Neural cell (in vitro differentiated cells): ENCODE results near the gene TREM1. TPM values are rescaled to one million over a fixed set of nuclear protein-coding genes. Genes with fewer than 3 reads are reported as not detected.

ENCODE experiments used
- H2AFZ ChIP-seq: fragments of 200-600, 300-800 bp; sonication (generic), shearing (Covaris generic); 2 replicates; pipeline ENCODE4 v1.6.0; 2014; ENCODE audit warnings: low read depth, mild to moderate bottlenecking, antibody characterized with exemption, low read length, moderate library complexity
- H3F3A ChIP-seq: fragments of 200-600 bp; shearing (Covaris generic); 2 replicates; pipeline ENCODE4 v1.6.1; 2016; ENCODE audit warnings: mild to moderate bottlenecking, moderate library complexity, mixed read lengths, antibody characterized with exemption, low read length; ENCODE audit not compliant: insufficient read depth, poor library complexity, severe bottlenecking
- H3K27ac ChIP-seq: fragments of 200-600, 300-800 bp; sonication (generic), shearing (Covaris generic); 2 replicates; pipeline ENCODE4 v1.5.1; 2014; ENCODE audit warnings: mild to moderate bottlenecking, low read length, moderate library complexity
- H3K27me3 ChIP-seq: fragments of 300-800, 200-600 bp; sonication (generic), shearing (Covaris generic); 2 replicates; pipeline ENCODE4 v1.6.0; 2014; ENCODE audit warnings: mild to moderate bottlenecking, low read depth, low read length, moderate library complexity; ENCODE audit not compliant: insufficient read depth
- H3K36me3 ChIP-seq: fragments of 300-800, 200-600 bp; sonication (generic), shearing (Covaris generic); 2 replicates; pipeline ENCODE4 v1.5.1; 2014; ENCODE audit warnings: mild to moderate bottlenecking, antibody characterized with exemption, low read length, moderate library complexity; ENCODE audit not compliant: insufficient read depth
- H3K4me2 ChIP-seq: fragments of 300-800, 200-600 bp; sonication (generic), shearing (Covaris generic); 2 replicates; pipeline ENCODE4 v1.6.0; 2014; ENCODE audit warnings: mild to moderate bottlenecking, low read length
- H3K4me3 ChIP-seq: fragments of 300-800, 200-600 bp; sonication (generic), shearing (Covaris generic); 2 replicates; pipeline ENCODE4 v1.5.1; 2014; ENCODE audit warnings: mild to moderate bottlenecking, low read length, moderate library complexity
- H3K79me2 ChIP-seq: fragments of 200-600 bp; shearing (Covaris generic); replicated peaks from 2 replicates; pipeline ENCODE4 v1.6.0; 2014; ENCODE audit warnings: mild to moderate bottlenecking, low read length, moderate library complexity; ENCODE audit not compliant: insufficient read depth
- H3K9ac ChIP-seq: fragments of 300-800, 200-600 bp; sonication (generic), shearing (Covaris generic); 2 replicates; pipeline ENCODE4 v1.6.1; 2016; ENCODE audit warnings: mild to moderate bottlenecking, low read length, mixed read lengths
- H3K9me2 ChIP-seq: fragments of 200-600 bp; shearing (Covaris generic); 2 replicates; pipeline ENCODE4 v1.6.1; 2016; ENCODE audit warnings: mild to moderate bottlenecking, low read length, mixed read lengths; ENCODE audit not compliant: insufficient read depth
- H3K9me3 ChIP-seq: fragments of 200-600, 300-800 bp; sonication (generic), shearing (Covaris generic); 2 replicates; pipeline ENCODE4 v1.6.1; 2016; ENCODE audit warnings: mild to moderate bottlenecking, mixed run types, low read length, moderate library complexity, mixed read lengths
- H4K20me1 ChIP-seq: fragments of 200-600 bp; shearing (Covaris generic); 2 replicates; pipeline ENCODE4 v1.6.1; 2016; ENCODE audit warnings: mild to moderate bottlenecking, mixed run types; ENCODE audit not compliant: insufficient read depth
- CTCF ChIP-seq: fragments of 450-650 bp; IDR thresholded peaks from 2 replicates; pipeline ENCODE4 v1.5.1; 2014; ENCODE audit warnings: antibody characterized with exemption, mild to moderate bottlenecking, moderate library complexity; ENCODE audit not compliant: poor library complexity, severe bottlenecking
- EP300 ChIP-seq: fragments of 450-650 bp; conservative IDR thresholded peaks from 2 replicates; pipeline ENCODE4 v1.6.1; 2014; ENCODE audit warnings: antibody characterized with exemption, mild to moderate bottlenecking, moderate library complexity; ENCODE audit not compliant: poor library complexity, severe bottlenecking
- EZH2 ChIP-seq: fragments of 200-600, 300-800 bp; shearing (Covaris generic), sonication (generic); IDR thresholded peaks from 2 replicates; pipeline ENCODE4 v1.6.1; 2014; ENCODE audit warnings: antibody characterized with exemption, low read length, borderline replicate concordance, mild to moderate bottlenecking; ENCODE audit not compliant: insufficient read depth, poor library complexity, severe bottlenecking
- MXI1 ChIP-seq: fragments of 450-650 bp; conservative IDR thresholded peaks from 2 replicates; pipeline ENCODE4 v1.6.1; 2014; ENCODE audit warnings: antibody characterized with exemption, mild to moderate bottlenecking; ENCODE audit not compliant: poor library complexity, severe bottlenecking
- POLR2AphosphoS5 ChIP-seq: IDR thresholded peaks from 2 replicates; pipeline ENCODE4 v1.6.1; 2012
- RAD21 ChIP-seq: fragments of 450-650 bp; conservative IDR thresholded peaks from 2 replicates; pipeline ENCODE4 v1.6.1; 2014; ENCODE audit warnings: antibody characterized with exemption, mild to moderate bottlenecking, moderate library complexity
- REST ChIP-seq: IDR thresholded peaks from 2 replicates; pipeline ENCODE4 v1.6.1; 2012; ENCODE audit warnings: borderline replicate concordance
- SMC3 ChIP-seq: fragments of 450-650 bp; conservative IDR thresholded peaks from 2 replicates; pipeline ENCODE4 v1.6.1; 2014; ENCODE audit warnings: antibody characterized with exemption, mild to moderate bottlenecking, moderate library complexity; ENCODE audit not compliant: poor library complexity
- TAF1 ChIP-seq: IDR thresholded peaks from 2 replicates; pipeline ENCODE4 v1.6.1; 2012; ENCODE audit warnings: low read depth
- polyA minus RNA-seq: library from RNA; depleted of rRNA, polyadenylated mRNA; stranded (reverse); fragments of >200 nt; gene quantifications from 2 replicates; pipeline ENCODE4 v1.2.3, GENCODE V29; 2014
- polyA plus RNA-seq: library from polyadenylated mRNA; depleted of rRNA; stranded (reverse); fragments of >200 nt; gene quantifications from 2 replicates; pipeline ENCODE4 v1.2.3, GENCODE V29; 2014

TREM1 gene
- polyA plus RNA-seq (not detected in 2 replicates), polyA minus RNA-seq (not detected in 2 replicates)

- no peak within 1 kb of the TSS for H2AFZ ChIP-seq
- H3K4me2 ChIP-seq: no peak within 1 kb of the TSS
These were observed at the start of gene TREM1 for GRCh38 chr6:41286544-41287346. Gene TREM1 (minus strand): TSS chr6:41286682. CDS start chr6:41286655, 27 bp downstream.

GRCh38 chr6:41335943-41336342 is 49.5 kb upstream of the TREM1 start:
- Histone ChIP-seq H3K27ac (no peak overlapping the region), H3K9me3 (no peaks in the 10 kb centered on the region), H3K36me3 (no peaks in the 10 kb centered on the region)
- no peak for TF ChIP-seq SMC3
- TF ChIP-seq TAF1: no peak
- no peak for TF ChIP-seq REST
- no peak for TF ChIP-seq RAD21
- TF ChIP-seq EP300: no peak
- TF ChIP-seq MXI1: no peak

More at GRCh38 chr6:41286544-41287346, at the start of gene TREM1:
- Histone ChIP-seq H3K9me3 (no peaks in the 10 kb centered on the region), H3F3A (no peaks in the 10 kb centered on the region), H3K9me2 (no peaks in the 10 kb centered on the region), H3K27ac (no peak within 1 kb of the TSS), H4K20me1 (no peaks in the 10 kb centered on the region), H3K9ac (no peak within 1 kb of the TSS), H3K27me3 (no peaks in the 10 kb centered on the region), H3K79me2 (no peaks in the 10 kb centered on the region), H3K36me3 (no peaks in the 10 kb centered on the region), H3K4me3 (no peak within 1 kb of the TSS)
- TF ChIP-seq POLR2AphosphoS5 (no peak), SMC3 (no peak), MXI1 (no peak), TAF1 (no peak), EP300 (no peak), CTCF (no peak), REST (no peak), EZH2 (no peak)

More at GRCh38 chr6:41335943-41336342, 49.5 kb upstream of the TREM1 start:
- Histone ChIP-seq H3K9ac (no peak overlapping the region), H4K20me1 (no peaks in the 10 kb centered on the region), H3K4me3 (no peak overlapping the region), H3K4me2 (no peak overlapping the region), H3F3A (no peaks in the 10 kb centered on the region), H3K9me2 (no peaks in the 10 kb centered on the region), H2AFZ (no peak overlapping the region), H3K27me3 (no peaks in the 10 kb centered on the region), H3K79me2 (no peaks in the 10 kb centered on the region)
